T47D (cell line): ENCODE measurements around the gene CTNNA1.
A peak's percentile ranks its signal among the peaks of the same experiment; 100 is the strongest.

ENCODE experiments used
- DNase-seq, 2 experiments: peaks; one replicate each; pipeline versions ENCODE4 v3.0.0 to v3.0.0-alpha.2; 2011 to 2012; ENCODE audit warnings: low read depth in 1 of 2, low spot score in 1 of 2
- JUND ChIP-seq: IDR thresholded peaks from 2 replicates; pipeline ENCODE4 v1.6.1; 2012; ENCODE audit warnings: low read depth
- in situ Hi-C: cut with HindIII; loops from 2 replicates; pipeline ENCODE4 v1.10.0; 2016; ENCODE audit warnings: low sequenced_read_pairs, low pct_unique_long_range_greater_than_20kb

CTNNA1 gene

DNA sequence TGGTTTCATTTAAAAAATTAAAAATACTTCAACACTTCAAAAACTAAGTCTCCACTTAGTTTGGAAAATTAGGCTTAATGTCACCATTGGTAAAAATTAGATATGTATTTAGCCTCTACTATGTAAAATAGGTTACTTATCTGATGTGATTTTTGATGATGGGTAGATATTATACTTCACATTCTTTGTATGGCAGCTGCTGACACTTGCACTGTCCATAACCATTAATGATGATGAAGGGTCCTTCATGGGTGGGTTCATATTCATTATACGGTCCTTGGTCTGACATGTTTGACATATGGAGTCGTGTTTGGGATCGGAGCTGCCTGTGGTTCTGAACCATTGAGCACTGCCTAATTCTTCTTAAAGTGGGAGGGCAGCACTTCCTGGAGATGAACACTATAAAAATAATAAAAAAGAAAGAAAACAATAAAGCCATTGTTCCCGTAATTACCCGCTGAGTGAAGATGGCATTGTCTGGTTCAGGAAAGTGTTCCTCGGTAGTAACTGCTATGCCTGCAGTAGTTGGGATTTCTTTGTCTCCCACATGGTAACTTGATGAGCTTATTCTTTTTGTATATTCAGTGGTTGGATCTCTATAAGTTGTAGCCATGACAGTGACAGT lies 119.7 kb downstream of the CTNNA1 start:
- in situ Hi-C loops, result no loop called here

DNA sequence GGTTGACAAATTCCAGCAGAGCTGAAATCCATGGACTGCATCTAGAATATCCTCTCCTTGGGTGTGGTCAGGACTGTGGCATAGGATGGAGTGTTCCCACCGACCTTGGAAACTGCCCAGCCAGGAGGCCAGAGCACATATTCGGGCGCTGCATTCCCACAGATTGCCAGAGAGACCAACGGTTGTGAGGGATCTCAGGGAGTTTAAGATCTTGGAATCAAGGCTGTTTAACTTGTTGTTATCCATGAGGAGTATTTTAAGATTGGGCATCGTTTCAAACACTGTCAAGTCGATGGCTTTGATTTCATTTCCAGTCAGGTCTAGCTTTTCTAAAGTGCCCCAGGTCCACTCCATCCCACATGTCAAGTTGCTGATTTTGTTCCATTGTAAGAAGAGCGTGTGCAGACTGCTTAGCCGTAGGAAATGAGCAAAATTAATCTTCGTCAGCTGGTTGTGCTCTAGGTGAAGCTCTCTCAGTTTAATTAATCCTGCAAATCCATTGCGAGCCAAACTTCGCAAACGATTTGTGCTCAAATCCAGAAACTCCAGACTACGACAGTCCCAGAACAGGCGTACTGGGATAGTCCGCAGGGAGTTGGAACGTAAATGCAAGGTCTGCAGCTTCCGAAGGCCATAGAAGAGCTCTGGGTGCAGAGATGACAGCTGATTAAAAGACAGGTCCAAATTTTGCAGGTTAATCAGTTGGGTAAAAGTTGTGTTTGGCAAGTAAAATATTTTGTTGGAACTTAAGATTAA lies 120.4 kb downstream of the CTNNA1 start:
- TF ChIP-seq JUND, result no peak
- in situ Hi-C loops, result no loop called here
- DNase-seq, result no peak

More for the DNA sequence above, 119.7 kb downstream of the CTNNA1 start:
- no peak for DNase-seq
- TF ChIP-seq JUND, result no peak

DNA sequence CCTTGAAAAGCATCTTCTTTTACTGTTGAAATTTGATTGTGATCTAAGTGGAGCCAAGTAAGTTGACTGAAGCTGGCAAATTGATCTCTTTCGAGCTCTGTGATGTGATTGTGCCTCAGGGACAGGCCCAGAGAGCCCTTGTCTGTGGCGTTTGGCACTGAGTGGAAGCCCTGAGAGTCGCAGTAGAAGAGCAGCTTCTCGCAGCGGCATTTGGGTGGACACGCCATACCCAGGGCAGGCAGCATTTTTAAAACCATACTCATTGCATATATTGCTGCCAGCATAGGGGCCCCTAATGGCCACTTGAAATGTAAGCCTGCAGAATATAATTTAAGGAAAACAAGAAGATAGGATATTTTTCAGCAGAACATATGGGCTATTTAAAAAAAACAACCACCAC lies 121.0 kb downstream of the CTNNA1 start:
- no peak for DNase-seq
- in situ Hi-C loops, result no loop called here
- no peak for TF ChIP-seq JUND

DNA sequence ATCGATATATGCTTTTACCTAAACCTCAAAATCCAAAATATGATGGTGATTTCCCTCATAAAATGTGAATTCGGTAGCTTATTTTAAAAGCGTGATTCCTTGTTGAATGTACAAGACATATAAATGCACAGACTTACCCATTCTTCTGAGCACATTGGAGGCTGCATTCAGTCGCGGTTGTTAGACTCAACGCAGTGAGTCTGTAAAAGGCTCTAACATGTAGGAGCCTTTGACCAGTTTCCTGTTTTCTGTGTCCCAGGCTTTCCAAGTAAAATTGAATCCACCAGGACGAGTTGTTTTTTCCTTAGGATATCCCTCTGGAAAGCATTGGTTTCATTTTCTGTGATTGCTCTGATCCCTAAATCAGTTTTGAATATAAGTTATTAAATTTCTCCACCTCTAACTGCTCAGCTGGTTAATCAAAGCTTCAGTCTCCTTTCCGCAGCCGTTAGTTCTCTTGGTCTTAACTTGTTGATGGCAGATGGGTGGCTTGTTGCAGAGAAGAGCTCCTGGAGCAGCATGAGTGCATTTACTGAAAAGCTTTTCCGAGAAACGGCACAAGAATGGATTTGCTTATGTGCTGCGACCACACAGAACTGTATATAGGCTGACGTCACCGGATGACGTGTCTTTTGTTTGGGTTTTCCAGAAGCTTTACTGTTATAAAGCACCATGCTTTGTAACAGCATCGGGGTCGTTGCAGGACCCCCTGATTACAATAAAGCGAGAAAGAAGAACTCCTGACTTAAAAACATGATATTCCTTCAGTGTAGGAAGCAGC lies 121.7 kb downstream of the CTNNA1 start, which contains the start of gene LRRTM2:
TSS of gene LRRTM2 (minus strand) at position 565 of the 781 bp plus-strand sequence. CDS start at position 141, 424 bp downstream.
- TF ChIP-seq JUND, result no peak
- in situ Hi-C loops, result no loop called here
- no peak for DNase-seq

DNA sequence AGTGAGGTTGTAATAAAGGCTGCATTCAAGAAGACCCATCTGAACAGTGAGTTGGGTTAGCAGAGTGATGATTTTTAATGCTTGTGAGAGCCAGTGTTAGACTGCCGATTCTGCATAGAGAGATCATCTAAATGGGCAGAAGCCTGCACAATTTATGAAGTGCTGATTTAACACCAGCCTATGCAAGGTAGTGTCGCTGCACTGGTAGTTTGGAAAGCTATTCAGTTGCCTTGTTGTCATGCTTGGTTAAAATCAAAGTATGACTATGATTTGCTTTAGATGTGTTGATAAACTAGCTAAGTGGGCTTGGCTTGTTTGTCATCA lies 122.3 kb downstream of the CTNNA1 start:
- DNase-seq, result no peak
- in situ Hi-C loops, result no loop called here
- TF ChIP-seq JUND, result no peak

DNA sequence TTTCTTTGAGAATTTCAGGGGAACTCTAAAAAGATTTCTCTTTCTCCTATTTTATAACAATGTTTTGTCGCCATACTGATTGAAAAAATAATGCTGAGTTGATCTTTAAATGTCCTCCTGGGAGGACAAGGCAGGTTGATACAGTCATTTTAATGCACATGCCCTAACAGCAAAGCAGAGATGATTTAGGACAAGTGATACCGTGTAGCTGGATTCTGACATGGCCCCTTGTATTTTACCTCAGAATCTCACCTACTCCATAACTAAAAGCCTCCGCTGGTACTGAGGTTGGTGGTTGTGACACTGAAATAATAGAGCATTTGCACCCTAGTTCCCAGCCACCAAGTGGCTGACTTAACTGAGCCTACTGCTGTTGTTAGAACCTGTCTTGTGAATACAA lies 122.7 kb downstream of the CTNNA1 start:
- TF ChIP-seq JUND, result no peak
- in situ Hi-C loops, result no loop called here
- DNase-seq, result no peak

DNA sequence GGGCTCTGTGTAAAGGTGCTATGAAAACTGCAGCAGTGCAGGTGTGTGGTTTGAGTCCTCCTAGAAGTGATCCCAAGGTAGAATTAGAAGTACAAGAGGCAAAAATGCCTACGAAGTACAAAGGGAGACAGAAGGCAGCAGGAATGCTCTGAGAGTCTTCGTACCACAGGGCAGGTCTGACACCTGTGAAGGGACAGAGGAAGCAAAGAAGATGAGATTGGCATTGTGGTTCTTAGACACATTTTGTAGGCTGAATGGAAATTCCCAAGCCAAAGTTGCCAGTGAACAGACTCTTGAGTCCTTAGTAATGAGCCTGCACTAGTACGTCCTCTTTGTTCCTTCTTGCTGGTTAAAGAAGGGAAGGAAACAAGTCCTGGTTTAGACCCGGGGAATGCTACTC lies 123.6 kb downstream of the CTNNA1 start:
- in situ Hi-C loops, result no loop called here
- TF ChIP-seq JUND, result no peak
- no peak for DNase-seq

DNA sequence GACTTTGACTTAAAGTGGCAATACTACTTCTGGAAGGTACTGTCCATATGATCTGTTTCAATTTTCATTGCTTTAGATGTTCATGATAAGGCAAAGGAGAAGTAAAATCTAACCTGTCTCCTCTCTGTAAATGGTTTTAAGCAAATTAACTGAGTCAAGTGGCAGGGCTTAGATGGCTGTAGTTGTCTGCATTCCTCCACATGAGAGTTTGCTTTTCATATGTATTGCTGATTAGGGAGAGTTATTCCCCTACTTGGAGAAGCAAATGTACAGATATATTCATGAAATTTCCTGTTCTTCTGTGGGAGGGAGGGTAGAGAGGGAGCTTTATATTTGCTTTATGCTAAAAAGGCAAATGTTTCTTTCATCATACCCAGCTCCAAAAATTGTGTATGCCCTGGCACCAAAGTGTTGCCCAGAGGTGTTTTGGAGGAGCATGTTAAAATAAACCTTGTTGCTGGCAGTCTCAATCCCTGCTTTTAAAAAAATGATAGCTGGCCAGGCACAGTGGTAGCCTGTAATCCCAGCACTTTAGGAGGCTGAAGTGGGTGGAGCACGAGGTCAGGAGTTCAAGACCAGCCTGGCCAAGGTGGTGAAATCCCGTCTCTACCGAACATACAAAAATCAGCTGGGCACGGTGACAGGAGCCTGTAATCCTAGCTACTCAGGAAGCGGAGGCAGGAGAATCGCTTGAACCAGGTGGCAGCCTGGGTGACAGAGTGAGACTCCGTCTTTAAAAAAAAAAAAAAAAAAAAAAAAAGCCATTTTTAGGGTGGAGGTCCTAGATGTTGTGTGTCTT lies 125.4 kb downstream of the CTNNA1 start:
- no peak for DNase-seq
- in situ Hi-C loops, result no loop called here
- TF ChIP-seq JUND, result no peak

DNA sequence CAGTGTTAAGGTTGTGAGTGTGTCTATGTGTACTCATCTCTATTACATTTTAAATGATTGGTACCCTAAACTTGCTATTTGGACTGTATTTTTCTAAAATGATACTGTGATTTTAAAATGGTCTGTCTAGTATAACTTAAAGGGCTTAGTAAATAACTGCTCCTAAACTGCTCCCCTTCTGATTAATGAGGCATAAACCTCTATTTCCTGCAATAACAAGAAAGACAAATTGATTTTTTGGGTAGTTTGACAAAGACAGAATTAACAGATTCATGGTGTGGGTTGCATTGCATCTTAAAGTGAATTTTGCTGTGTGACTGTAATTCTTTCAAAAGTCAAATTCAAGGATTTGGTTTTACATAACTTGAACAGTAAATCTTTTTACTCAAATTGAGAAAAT lies 130.0 kb downstream of the CTNNA1 start:
- in situ Hi-C loops, result no loop called here
- no peak for TF ChIP-seq JUND
- DNase-seq, result no peak

DNA sequence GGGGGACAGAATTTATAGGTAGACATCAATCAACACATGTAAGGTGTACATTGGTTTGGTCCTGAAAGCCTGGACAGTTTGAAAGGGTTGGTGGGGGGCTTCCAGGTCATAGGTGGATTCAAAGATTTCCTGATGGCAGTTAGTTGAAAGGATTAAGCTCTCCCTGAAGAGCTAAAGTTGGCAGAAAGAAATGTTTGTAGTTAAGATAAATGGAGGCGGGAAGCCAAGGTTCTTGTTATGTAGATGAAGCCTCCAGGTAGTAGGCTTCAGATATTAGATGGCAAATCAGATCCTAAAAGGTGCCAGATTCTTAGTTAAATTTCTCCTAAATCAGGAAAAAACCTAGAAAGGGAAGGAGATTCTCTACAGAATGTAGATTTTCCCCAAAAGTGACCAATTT lies 130.9 kb downstream of the CTNNA1 start:
- in situ Hi-C loops, result no loop called here
- TF ChIP-seq JUND, result no peak
- no peak for DNase-seq

DNA sequence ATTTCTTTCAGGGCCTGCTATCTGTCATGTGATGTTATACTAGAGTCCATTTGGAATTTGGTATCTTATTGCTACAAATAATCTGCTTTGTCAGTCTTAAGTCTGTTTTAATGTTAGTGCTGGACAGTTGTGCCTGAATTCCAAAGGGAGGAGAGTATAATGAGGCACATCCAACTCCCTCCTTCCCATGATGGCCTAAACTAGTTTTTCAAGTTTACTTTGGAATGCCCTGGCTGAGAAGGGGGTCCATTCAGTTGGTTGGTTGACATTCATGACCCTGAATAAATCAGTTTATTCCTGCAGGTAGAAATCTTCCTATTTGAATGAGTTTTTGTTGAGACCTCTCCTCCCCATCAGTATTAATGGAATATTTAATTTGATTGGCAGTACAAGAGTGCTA lies 131.3 kb downstream of the CTNNA1 start:
- no peak for TF ChIP-seq JUND
- peak in 1 of 2 experiments; percentile 23 for DNase-seq
- in situ Hi-C loops, result no loop called here

DNA sequence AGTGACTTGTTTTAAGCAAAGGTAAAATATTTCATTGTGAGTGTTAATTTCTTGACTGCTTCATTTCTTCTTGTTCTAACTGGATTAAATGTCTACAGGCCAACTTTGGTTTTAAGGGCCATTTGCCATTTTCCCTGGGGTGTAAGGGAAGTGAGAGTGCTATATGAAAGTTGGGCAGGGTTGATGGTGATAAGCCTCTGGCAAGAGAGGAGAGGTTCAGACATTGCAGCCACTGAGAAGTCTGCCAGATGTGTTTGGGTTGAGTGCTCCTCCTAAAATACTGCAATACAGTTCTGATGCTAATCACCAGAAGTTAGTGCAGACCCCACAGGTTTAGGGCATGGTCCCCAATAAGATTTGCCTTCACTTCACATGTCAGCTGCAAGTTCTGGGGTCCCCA lies 136.8 kb downstream of the CTNNA1 start:
- TF ChIP-seq JUND, result no peak
- DNase-seq, result no peak
- in situ Hi-C loops, result no loop called here

DNA sequence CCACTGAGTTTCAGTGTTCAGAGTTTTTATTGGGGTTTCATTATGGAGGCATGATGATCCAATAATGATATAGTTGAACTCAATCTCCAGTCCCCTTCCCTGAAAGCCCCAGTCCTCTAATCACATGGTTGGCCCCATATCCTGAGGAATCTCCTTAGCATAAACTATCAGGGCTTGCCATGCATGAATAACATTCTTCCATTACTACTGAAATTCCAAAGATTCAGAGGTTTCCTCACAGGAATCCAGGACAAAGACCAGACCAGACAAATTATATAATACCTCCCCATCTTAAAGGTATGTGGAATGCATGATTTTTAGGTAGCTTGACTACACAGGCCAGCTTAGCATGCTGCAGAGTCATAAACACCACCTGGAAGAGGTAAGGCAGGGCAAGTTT lies 137.4 kb downstream of the CTNNA1 start:
- TF ChIP-seq JUND, result no peak
- in situ Hi-C loops, result no loop called here
- DNase-seq, result no peak
